Stimulated activated naive CD8-positive, alpha-beta T cell treated with anti-CD3 and anti-CD28 coated beads, Interleukin-15, Interleukin-2, amounts not matched to agents 100 ng/mL and 50 ng/mL, for 24 hours (primary cell): ENCODE results near the gene FADS3.

Experiments used
- H3K27ac Mint-ChIP-seq: one replicate; pipeline ENCODE4 v1.8.0; 2021; ENCODE audit warnings: mild to moderate bottlenecking, mixed read lengths
- H3K27me3 Mint-ChIP-seq: one replicate; pipeline ENCODE4 v1.8.0; 2021; ENCODE audit warnings: mixed read lengths
- H3K36me3 Mint-ChIP-seq: one replicate; pipeline ENCODE4 v1.8.0; 2021; ENCODE audit warnings: low read depth, mixed read lengths
- H3K4me1 Mint-ChIP-seq: one replicate; pipeline ENCODE4 v1.8.0; 2021; ENCODE audit warnings: low read depth, mixed read lengths
- H3K4me3 Mint-ChIP-seq: one replicate; pipeline ENCODE4 v1.8.0; 2021; ENCODE audit warnings: mild to moderate bottlenecking, mixed read lengths
- H3K9me3 Mint-ChIP-seq: one replicate; pipeline ENCODE4 v1.8.0; 2021; ENCODE audit warnings: mixed read lengths

FADS3 gene

GRCh38 chr11:61891331-61892084 lies at the start of gene FADS3:
Gene FADS3 (minus strand): TSS chr11:61891545. CDS start chr11:61891381, 164 bp downstream.
- Mint-ChIP-seq H3K36me3 (no peaks in the 10 kb centered on the region), H3K9me3 (no peaks in the 10 kb centered on the region), H3K27ac (no peak within 1 kb of the TSS), H3K4me3 (peak within 1 kb of the TSS; percentile 77), H3K4me1 (peaks cover 2% of the 10 kb centered on the region), H3K27me3 (no peaks in the 10 kb centered on the region)

DNA sequence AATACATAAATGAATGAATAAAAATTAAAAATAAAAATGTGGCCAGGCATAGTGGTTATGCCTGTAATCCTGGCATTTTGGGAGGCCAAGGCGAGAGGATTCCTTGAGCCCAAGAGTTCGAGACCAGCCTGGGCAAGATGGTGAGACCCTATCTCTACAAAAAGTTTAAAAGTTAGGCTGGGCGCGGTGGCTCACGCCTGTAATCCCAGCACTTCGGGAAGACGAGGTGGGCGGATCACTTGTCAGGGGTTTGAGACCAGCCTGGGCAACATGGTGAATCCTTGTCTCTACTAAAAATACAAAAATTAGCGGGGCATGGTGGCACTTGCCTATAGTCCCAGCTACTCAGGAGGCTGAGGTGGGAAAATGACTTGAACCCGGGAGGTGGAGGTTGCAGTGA lies 49.1 kb upstream of the FADS3 start:
- Mint-ChIP-seq H3K4me3 (no peak overlapping the region), H3K27ac (no peak overlapping the region), H3K36me3 (no peaks in the 10 kb centered on the region), H3K4me1 (no peaks in the 10 kb centered on the region), H3K27me3 (peaks cover 27% of the 10 kb centered on the region), H3K9me3 (peaks cover 9% of the 10 kb centered on the region)

DNA sequence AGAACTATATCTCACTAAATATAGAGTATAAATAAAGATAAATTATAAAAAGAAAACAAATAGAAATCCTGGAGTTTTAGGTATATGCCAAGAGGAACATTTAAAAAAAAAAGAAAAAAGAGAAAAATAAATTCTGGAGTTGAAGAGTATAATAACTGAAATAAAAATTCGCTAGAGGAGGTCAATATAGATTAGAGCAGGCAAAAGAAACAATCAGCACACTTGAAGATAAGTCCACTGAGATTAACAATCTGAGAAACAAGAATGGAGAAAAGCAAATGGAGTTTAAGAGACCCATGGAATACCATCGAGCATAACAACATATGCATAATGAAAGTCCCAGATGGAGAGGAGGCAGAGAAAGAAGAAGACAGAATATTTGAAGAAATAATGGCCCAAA lies 44.5 kb upstream of the FADS3 start:
- Mint-ChIP-seq H3K4me1 (no peaks in the 10 kb centered on the region), H3K27me3 (peaks cover 33% of the 10 kb centered on the region), H3K27ac (no peak overlapping the region), H3K4me3 (no peak overlapping the region), H3K36me3 (no peaks in the 10 kb centered on the region), H3K9me3 (peaks cover 14% of the 10 kb centered on the region)

DNA sequence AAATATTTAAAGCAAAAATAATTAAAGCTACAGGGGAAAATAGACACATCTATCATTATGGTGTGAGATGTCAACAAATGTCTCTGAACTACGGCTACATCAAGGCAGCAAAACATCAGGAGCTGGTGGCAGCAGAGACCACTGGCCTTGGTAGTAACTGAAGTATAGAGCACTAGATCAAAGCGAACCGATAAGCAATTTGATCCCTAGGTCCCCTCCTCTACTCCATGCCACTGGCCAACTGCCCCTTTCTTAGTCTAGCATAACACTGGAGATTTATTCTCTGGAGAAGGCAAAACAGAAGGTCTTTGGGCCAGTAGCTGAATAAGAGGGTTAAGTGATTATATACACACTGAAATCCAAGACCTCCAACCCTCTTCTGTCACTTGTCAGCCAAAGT lies 39.6 kb upstream of the FADS3 start:
- Mint-ChIP-seq H3K9me3 (peaks cover 7% of the 10 kb centered on the region), H3K4me3 (no peak overlapping the region), H3K36me3 (no peaks in the 10 kb centered on the region), H3K27ac (no peak overlapping the region), H3K27me3 (peaks cover 20% of the 10 kb centered on the region), H3K4me1 (no peaks in the 10 kb centered on the region)

GRCh38 chr11:61928606-61929005 lies 37.3 kb upstream of the FADS3 start:
- Mint-ChIP-seq H3K27me3 (peaks cover 18% of the 10 kb centered on the region), H3K4me3 (no peak overlapping the region), H3K36me3 (no peaks in the 10 kb centered on the region), H3K4me1 (no peaks in the 10 kb centered on the region), H3K9me3 (peaks cover 6% of the 10 kb centered on the region), H3K27ac (no peak overlapping the region)

GRCh38 chr11:61927501-61927900 lies 36.2 kb upstream of the FADS3 start:
- Mint-ChIP-seq H3K9me3 (no peaks in the 10 kb centered on the region), H3K27ac (no peak overlapping the region), H3K4me1 (no peaks in the 10 kb centered on the region), H3K27me3 (peaks cover 10% of the 10 kb centered on the region), H3K4me3 (no peak overlapping the region), H3K36me3 (no peaks in the 10 kb centered on the region)

DNA sequence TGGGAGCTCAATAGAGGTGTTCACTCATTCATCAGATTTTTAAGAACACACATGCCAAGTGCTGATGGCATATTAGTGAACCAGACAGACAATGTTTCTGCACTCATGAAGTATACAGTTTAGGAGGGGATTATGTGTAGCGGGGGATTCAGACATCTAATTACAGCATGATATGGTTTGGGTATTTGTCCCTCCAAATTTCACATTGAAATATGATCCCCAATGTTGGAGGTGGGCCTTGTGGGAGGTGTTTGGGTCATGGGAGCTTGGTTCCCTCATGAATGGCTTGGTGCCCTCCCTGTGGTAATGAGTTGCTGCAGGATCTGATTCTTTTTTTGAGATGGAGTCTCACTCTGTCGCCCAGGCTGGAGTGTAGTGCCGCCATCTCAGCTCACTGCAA lies 34.9 kb upstream of the FADS3 start:
- Mint-ChIP-seq H3K9me3 (no peaks in the 10 kb centered on the region), H3K27me3 (peaks cover 11% of the 10 kb centered on the region), H3K36me3 (no peaks in the 10 kb centered on the region), H3K4me1 (no peaks in the 10 kb centered on the region), H3K27ac (no peak overlapping the region), H3K4me3 (no peak overlapping the region)

DNA sequence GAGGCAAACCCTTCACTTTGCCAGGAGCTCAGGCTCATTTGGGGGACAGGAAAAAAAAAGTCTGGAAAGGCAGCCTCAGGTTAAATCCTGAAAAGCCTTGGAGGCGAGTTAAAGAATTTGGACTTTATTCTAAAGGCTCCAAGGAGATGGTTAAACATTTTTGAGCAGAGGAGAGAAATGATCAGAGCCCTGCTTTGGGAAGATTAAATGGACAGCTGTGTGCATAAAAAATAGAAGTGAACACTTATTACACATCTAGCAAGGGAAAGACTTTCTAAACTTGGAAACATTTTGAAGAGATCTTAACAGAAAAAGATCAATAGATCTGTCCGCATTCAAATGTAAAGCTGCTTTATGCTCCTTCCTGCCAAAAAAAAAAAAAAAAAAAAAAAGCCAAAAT lies 34.4 kb upstream of the FADS3 start:
- peaks cover 12% of the 10 kb centered on the region for H3K27me3 Mint-ChIP-seq
- no peaks in the 10 kb centered on the region for H3K36me3 Mint-ChIP-seq
- no peaks in the 10 kb centered on the region for H3K9me3 Mint-ChIP-seq
- H3K27ac Mint-ChIP-seq = no peak overlapping the region
- H3K4me1 Mint-ChIP-seq = no peaks in the 10 kb centered on the region
- H3K4me3 Mint-ChIP-seq = no peak overlapping the region

DNA sequence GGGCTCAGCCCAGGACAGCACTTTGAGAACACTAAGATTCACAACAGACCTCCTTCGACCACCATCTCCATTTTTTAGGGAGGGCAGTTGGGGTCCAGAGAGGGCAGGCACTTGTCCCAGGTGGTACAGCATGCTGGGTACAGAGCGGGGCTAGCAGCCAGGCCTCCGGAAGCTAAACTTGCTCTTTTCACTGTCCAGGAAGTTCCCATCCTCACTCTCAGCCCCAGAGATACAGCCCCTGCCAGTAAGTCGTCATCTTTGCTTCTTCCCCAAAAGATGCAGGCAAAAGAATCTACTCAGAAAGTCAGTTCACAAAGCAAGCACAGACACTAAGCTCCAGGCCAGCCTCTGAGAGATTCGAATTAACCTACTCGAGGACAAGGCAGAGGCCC lies 32.7 kb upstream of the FADS3 start:
- no peak overlapping the region for H3K4me3 Mint-ChIP-seq
- H3K27me3 Mint-ChIP-seq = peaks cover 24% of the 10 kb centered on the region
- H3K27ac Mint-ChIP-seq = no peak overlapping the region
- no peaks in the 10 kb centered on the region for H3K4me1 Mint-ChIP-seq
- no peaks in the 10 kb centered on the region for H3K36me3 Mint-ChIP-seq
- no peaks in the 10 kb centered on the region for H3K9me3 Mint-ChIP-seq

GRCh38 chr11:61923166-61924063 lies 32.1 kb upstream of the FADS3 start:
- H3K4me1 Mint-ChIP-seq = peaks cover under 1% of the 10 kb centered on the region
- H3K27me3 Mint-ChIP-seq = peaks cover 30% of the 10 kb centered on the region

GRCh38 chr11:61922539-61922938 lies 31.2 kb upstream of the FADS3 start:
- Mint-ChIP-seq H3K36me3 (no peaks in the 10 kb centered on the region), H3K27me3 (peaks cover 39% of the 10 kb centered on the region), H3K27ac (no peak overlapping the region), H3K9me3 (no peaks in the 10 kb centered on the region), H3K4me1 (peaks cover 9% of the 10 kb centered on the region), H3K4me3 (no peak overlapping the region)

More at GRCh38 chr11:61923166-61924063, 32.1 kb upstream of the FADS3 start:
- H3K27ac Mint-ChIP-seq = no peak overlapping the region
- no peaks in the 10 kb centered on the region for H3K36me3 Mint-ChIP-seq
- no peak overlapping the region for H3K4me3 Mint-ChIP-seq
- no peaks in the 10 kb centered on the region for H3K9me3 Mint-ChIP-seq

GRCh38 chr11:61921446-61921845 lies 30.1 kb upstream of the FADS3 start:
- Mint-ChIP-seq H3K9me3 (no peaks in the 10 kb centered on the region), H3K27ac (no peak overlapping the region), H3K36me3 (no peaks in the 10 kb centered on the region), H3K4me1 (peaks cover 9% of the 10 kb centered on the region), H3K27me3 (peaks cover 39% of the 10 kb centered on the region), H3K4me3 (no peak overlapping the region)

DNA sequence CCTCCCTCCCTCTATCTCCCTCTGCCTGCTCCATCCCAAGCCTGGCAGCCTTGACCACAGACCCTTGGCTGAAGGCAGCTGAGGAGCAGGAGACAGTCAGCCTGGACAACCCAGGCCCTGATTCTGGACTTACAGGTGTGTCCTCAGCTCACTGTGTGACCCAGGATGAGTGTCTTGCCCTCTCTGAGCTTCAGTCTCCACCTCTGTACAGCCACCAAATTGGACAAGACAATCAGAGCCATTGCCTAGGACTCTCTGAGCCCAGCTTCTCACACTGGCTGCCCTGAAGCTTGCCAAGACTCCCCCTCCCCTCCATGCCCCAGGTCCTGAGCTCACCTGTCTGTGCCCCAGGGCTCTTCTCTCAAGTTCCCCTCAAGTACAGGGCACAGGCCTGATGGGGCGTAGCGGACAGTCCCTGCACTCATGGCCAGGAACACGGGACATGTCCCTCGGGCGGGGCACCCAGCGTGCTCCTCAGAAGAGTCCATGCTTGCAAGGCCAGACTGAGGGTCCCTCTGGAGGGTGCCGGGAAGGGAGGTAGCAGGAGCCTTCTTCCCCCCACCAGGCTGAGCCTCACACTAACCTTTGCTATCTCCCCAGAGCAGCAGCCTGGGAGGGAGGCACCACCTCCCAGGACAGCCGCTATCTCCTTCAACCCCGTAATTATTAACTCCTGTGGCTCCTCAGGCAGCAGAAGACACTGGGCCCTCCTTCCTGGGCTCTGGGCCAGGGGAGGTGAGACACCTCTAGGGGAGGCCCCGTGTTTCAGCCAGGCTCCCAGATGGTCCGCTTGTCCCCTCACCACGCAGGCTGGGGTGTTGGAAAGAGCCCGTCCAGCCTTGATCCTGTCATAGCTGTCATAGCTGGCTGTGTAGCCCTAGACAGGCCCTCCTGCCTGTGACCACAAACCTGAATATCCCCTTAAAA lies 28.6 kb upstream of the FADS3 start:
- Mint-ChIP-seq H3K9me3 (no peaks in the 10 kb centered on the region), H3K27ac (no peak overlapping the region), H3K4me3 (no peak overlapping the region), H3K27me3 (peaks cover 50% of the 10 kb centered on the region), H3K36me3 (no peaks in the 10 kb centered on the region), H3K4me1 (peaks cover 9% of the 10 kb centered on the region)

DNA sequence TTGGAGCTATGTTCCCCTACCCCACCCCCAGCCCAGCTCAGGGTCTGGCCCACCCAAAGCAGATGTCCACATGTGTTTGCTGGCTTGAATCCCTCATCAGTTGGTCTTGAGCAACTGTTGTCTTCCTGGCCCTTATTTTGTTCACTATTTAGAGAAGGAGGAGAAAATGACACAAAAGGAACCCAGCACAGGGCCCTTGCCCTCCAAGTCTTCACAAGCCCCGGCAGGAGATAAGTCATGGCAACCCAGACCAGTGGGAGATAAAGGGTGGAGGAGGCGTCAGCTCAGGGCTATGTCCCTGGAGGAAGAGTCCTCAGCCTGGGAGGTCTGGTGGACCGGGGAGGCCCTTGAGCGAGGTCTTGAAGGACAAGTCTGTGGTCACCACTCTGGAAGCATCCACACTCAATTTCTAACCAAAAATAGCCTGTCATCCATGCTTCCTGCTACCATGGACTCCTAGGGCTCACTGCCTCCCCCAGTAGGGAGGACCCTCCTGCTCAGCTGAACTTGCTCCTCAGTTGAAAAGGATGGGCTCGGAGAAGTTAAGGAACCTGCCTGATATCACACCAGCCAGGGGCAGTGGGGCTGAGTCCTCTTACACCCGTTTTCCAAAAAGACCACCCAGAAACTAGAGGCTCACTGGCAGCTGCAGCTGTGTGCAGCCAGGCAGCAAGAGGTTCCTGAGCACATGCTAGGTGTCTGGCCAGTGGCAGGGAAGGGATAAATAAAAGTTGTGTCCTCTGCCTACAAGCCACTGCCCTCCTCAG lies 27.8 kb upstream of the FADS3 start:
- no peaks in the 10 kb centered on the region for H3K36me3 Mint-ChIP-seq
- H3K4me1 Mint-ChIP-seq = peaks cover 9% of the 10 kb centered on the region
- no peak overlapping the region for H3K4me3 Mint-ChIP-seq
- H3K27me3 Mint-ChIP-seq = peaks cover 51% of the 10 kb centered on the region
- H3K9me3 Mint-ChIP-seq = no peaks in the 10 kb centered on the region
- H3K27ac Mint-ChIP-seq = no peak overlapping the region
